Measurements from ENCODE around the gene STK32C. TPM values are rescaled to one million over a fixed set of nuclear protein-coding genes. Genes with fewer than 3 reads are reported as not detected.

STK32C gene
- total and polyA plus RNA-seq, 7 donors = 3.6 to 11.7 (median 6.6) TPM

GRCh38 chr10:132180736-132181135, 127.0 kb downstream of the STK32C start:
- Histone ChIP-seq H3K4me3 (no peak overlapping the region), H3K4me1 (peaks cover 5% of the 10 kb centered on the region), H3K9me3 (no peaks in the 10 kb centered on the region), H3K27ac (no peak overlapping the region), H3K36me3 (ENCODE audit: insufficient read depth in 1 of 2, low read depth in 1 of 2) (no peaks in the 10 kb centered on the region), H3K27me3 (ENCODE audit: insufficient read depth in 3 of 3, low read length in 2 of 3) (peaks cover 0 to 40% (median 6%) of the 10 kb centered on the region in 3 donors)
- WGBS, 3 donors = 51 to 57% (median 52%) methylated on average over 14 of the region's 14 CpGs
- intact Hi-C loops (cut with DNase I) = no loop called here
- no peak for TF ChIP-seq CTCF (IDR thresholded peaks at IDR 0.05)
- DNase-seq (no peak), ATAC-seq (no peak)

- TF ChIP-seq CTCF (IDR thresholded peaks at IDR 0.05) = no peak
- intact Hi-C loops (cut with DNase I) = no loop called here
- WGBS, 3 donors = 76 to 83% (median 76%) methylated on average over 16 of the region's 16 CpGs
- Histone ChIP-seq H3K27me3 (ENCODE audit: insufficient read depth in 3 of 3, low read length in 2 of 3) (peaks cover 0 to 30% (median 2%) of the 10 kb centered on the region in 3 donors), H3K36me3 (ENCODE audit: insufficient read depth in 1 of 2, low read depth in 1 of 2) (no peaks in the 10 kb centered on the region), H3K9me3 (no peaks in the 10 kb centered on the region), H3K4me1 (no peaks in the 10 kb centered on the region), H3K27ac (no peak overlapping the region), H3K4me3 (no peak overlapping the region)
- no peak for ATAC-seq
- peak; percentile 1 to 35 for DNase-seq
Measured at GRCh38 chr10:132179551-132180392, 128.0 kb downstream of the STK32C start.

- H3K27me3 ChIP-seq (ENCODE audit: insufficient read depth in 3 of 3, low read length in 2 of 3) = peaks cover 0 to 23% (median 2%) of the 10 kb centered on the region in 3 donors
- no peaks in the 10 kb centered on the region for H3K4me1 ChIP-seq
- intact Hi-C loops (cut with DNase I) = no loop called here
- ATAC-seq = no peak
- H3K9me3 ChIP-seq = no peaks in the 10 kb centered on the region
- TF ChIP-seq CTCF (IDR thresholded peaks at IDR 0.05) = no peak
- no peak overlapping the region for H3K27ac ChIP-seq
- no peak overlapping the region for H3K4me3 ChIP-seq
- WGBS, 3 donors = 78 to 80% (median 79%) methylated on average over 23 of the region's 23 CpGs
- DNase-seq = peak; percentile 2 to 23
- H3K36me3 ChIP-seq (ENCODE audit: insufficient read depth in 1 of 2, low read depth in 1 of 2) = no peaks in the 10 kb centered on the region
Measured at GRCh38 chr10:132178672-132179545, 128.8 kb downstream of the STK32C start.

- DNase-seq (peak; percentile 2 to 19), ATAC-seq (no peak)
- no peak overlapping the region for H3K27ac ChIP-seq
- no peaks in the 10 kb centered on the region for H3K9me3 ChIP-seq
- H3K27me3 ChIP-seq (ENCODE audit: insufficient read depth in 3 of 3, low read length in 2 of 3) = peaks cover 0 to 18% (median 2%) of the 10 kb centered on the region in 3 donors
- H3K4me3 ChIP-seq = no peak overlapping the region
- 68 to 81% (median 70%) methylated on average over 6 of the region's 6 CpGs for WGBS, 3 donors
- no peaks in the 10 kb centered on the region for H3K4me1 ChIP-seq
- intact Hi-C loops (cut with DNase I) = no loop called here
- no peaks in the 10 kb centered on the region for H3K36me3 ChIP-seq (ENCODE audit: insufficient read depth in 1 of 2, low read depth in 1 of 2)
- TF ChIP-seq CTCF (IDR thresholded peaks at IDR 0.05) = no peak
Measured at GRCh38 chr10:132178046-132178445, 129.7 kb downstream of the STK32C start.
